ENCODE data around the gene PRKCA.

DNA sequence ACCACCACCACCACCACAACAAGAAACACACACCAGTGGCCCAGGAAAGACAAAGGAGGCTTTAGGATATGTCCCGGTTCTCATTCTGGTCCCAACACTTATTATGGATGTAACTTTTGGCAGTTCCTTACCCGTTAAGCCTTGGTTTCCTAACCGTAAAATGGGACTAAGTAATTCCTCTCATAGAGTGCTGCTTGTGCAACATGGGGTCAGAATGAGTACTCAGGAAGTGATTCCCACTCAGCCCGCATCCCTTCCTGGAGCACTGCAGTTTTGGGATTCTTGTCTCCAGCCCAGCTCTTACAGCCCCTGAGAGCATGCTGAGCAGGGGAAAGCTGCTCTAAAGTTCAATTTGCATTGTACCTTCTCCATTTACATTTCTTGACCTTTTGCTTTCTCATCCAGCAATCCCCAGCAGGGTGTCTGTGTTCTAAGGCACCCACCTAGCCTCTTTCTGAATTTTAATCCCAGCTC lies 262.6 kb downstream of the PRKCA start:
- TF ChIP-seq EZH2phosphoT487 (IDR thresholded peaks at IDR 0.05; ENCODE audit: borderline replicate concordance) (no peak), CTCF (conservative IDR thresholded peaks at IDR 0.05; ENCODE audit: low read length) (no peak)
